GM23338 (cell line): ENCODE data around the gene GLI1. TPM values are rescaled to one million over a fixed set of nuclear protein-coding genes. Genes with fewer than 3 reads are reported as not detected.

Source experiments
- ATAC-seq: fragments of 200-7000 bp; cut with Tn5 transposase; 3 replicates; pipeline ENCODE4 v1.9.1; 2020
- DNase-seq: peaks from one replicate; pipeline ENCODE4 v3.0.0-alpha.2; 2015; ENCODE audit warnings: low spot score
- H2AFZ ChIP-seq: fragments of 200-600 bp; sonication (generic); 2 replicates; pipeline ENCODE4 v1.8.0; 2016; ENCODE audit warnings: antibody characterized with exemption, mild to moderate bottlenecking, moderate library complexity
- H3F3A ChIP-seq: fragments of 200-600 bp; sonication (generic); replicated peaks from 2 replicates; pipeline ENCODE4 v1.8.0; 2017; ENCODE audit warnings: antibody characterized with exemption, mixed run types, low read depth
- H3K27ac ChIP-seq: fragments of 200-600 bp; sonication (generic); 2 replicates; pipeline ENCODE4 v1.6.1; 2016; ENCODE audit warnings: low read depth
- H3K27me3 ChIP-seq: fragments of 200-600 bp; sonication (generic); 2 replicates; pipeline ENCODE4 v1.8.0; 2016; ENCODE audit warnings: mild to moderate bottlenecking, mixed run types, moderate library complexity; ENCODE audit not compliant: insufficient read depth
- H3K36me3 ChIP-seq: fragments of 200-600 bp; sonication (generic); 2 replicates; pipeline ENCODE4 v1.8.0; 2016; ENCODE audit warnings: mild to moderate bottlenecking; ENCODE audit not compliant: insufficient read depth
- H3K4me1 ChIP-seq: fragments of 200-600 bp; sonication (generic); 2 replicates; pipeline ENCODE4 v1.8.0; 2016; ENCODE audit warnings: mild to moderate bottlenecking, moderate library complexity; ENCODE audit not compliant: insufficient read depth
- H3K4me2 ChIP-seq: fragments of 200-600 bp; sonication (generic); 2 replicates; pipeline ENCODE4 v1.7.1; 2017; ENCODE audit warnings: mixed run types
- H3K4me3 ChIP-seq: fragments of 200-600 bp; sonication (generic); 2 replicates; pipeline ENCODE4 v1.6.1; 2016; ENCODE audit warnings: mixed run types
- H3K79me2 ChIP-seq: fragments of 200-600 bp; sonication (generic); replicated peaks from 2 replicates; pipeline ENCODE4 v1.8.0; 2017; ENCODE audit warnings: mild to moderate bottlenecking; ENCODE audit not compliant: insufficient read depth
- H3K9me2 ChIP-seq: fragments of 200-600 bp; sonication (generic); 2 replicates; pipeline ENCODE4 v1.8.0; 2017; ENCODE audit not compliant: insufficient read depth
- H4K20me1 ChIP-seq: fragments of 200-600 bp; sonication (generic); replicated peaks from 2 replicates; pipeline ENCODE4 v1.8.0; 2017; ENCODE audit warnings: mild to moderate bottlenecking; ENCODE audit not compliant: insufficient read depth
- H3K27ac Mint-ChIP-seq: 2 replicates; pipeline ENCODE4 v1.8.0; 2020; ENCODE audit warnings: inconsistent platforms, mild to moderate bottlenecking, moderate library complexity, mixed read lengths
- H3K27me3 Mint-ChIP-seq: 3 replicates; pipeline ENCODE4 v1.8.0; 2022; ENCODE audit warnings: low read depth, mild to moderate bottlenecking, moderate library complexity, mixed read lengths, inconsistent platforms; ENCODE audit not compliant: insufficient read depth, poor library complexity
- H3K36me3 Mint-ChIP-seq: 3 replicates; pipeline ENCODE4 v1.8.0; 2021; ENCODE audit warnings: low read depth, mild to moderate bottlenecking, inconsistent platforms, moderate library complexity, mixed read lengths
- H3K4me1 Mint-ChIP-seq: 3 replicates; pipeline ENCODE4 v1.8.0; 2020; ENCODE audit warnings: mild to moderate bottlenecking, inconsistent platforms, mixed read lengths
- H3K4me3 Mint-ChIP-seq: 3 replicates; pipeline ENCODE4 v1.8.0; 2021; ENCODE audit warnings: moderate library complexity, mild to moderate bottlenecking, inconsistent platforms, mixed read lengths
- H3K9me3 Mint-ChIP-seq: 3 replicates; pipeline ENCODE4 v1.8.0; 2020; ENCODE audit warnings: moderate library complexity, mild to moderate bottlenecking, inconsistent platforms, mixed read lengths
- CREB1 ChIP-seq: fragments of 250-450 bp; sonication (Bioruptor Pico); IDR thresholded peaks from 2 replicates; pipeline ENCODE4 v1.5.0; 2020; ENCODE audit warnings: low read depth, mild to moderate bottlenecking, moderate library complexity
- CTCF ChIP-seq, 2 experiments: fragments of 200-600 bp in 1 of 2; sonication (generic) in 1 of 2; conservative IDR thresholded peaks; 2 replicates each; pipeline versions ENCODE4 v1.5.1 to v1.6.1; 2016 to 2017; ENCODE audit warnings: antibody characterized with exemption in 2 of 2, low read depth in 2 of 2, mild to moderate bottlenecking in 2 of 2, moderate library complexity in 1 of 2
- ETS1 ChIP-seq: IDR thresholded peaks from 2 replicates; pipeline ENCODE4 v1.6.1; 2016; ENCODE audit warnings: antibody characterized with exemption
- EZH2 ChIP-seq: fragments of 200-600 bp; sonication (generic); IDR thresholded peaks from one replicate; pipeline ENCODE4 v1.8.0; 2017; ENCODE audit warnings: antibody characterized with exemption, mild to moderate bottlenecking, low read depth; ENCODE audit not compliant: unreplicated experiment
- EZH2phosphoT487 ChIP-seq: fragments of 200-600 bp; sonication (generic); IDR thresholded peaks from one replicate; pipeline ENCODE4 v1.8.1; 2018; ENCODE audit warnings: antibody characterized with exemption; ENCODE audit not compliant: unreplicated experiment
- JUNB ChIP-seq: IDR thresholded peaks from one replicate; pipeline ENCODE4 v1.6.1; 2016; ENCODE audit warnings: antibody characterized with exemption; ENCODE audit not compliant: unreplicated experiment
- NANOG ChIP-seq: IDR thresholded peaks from 2 replicates; pipeline ENCODE4 v1.6.1; 2016; ENCODE audit warnings: antibody characterized with exemption, borderline replicate concordance
- POLR2AphosphoS5 ChIP-seq: IDR thresholded peaks from 2 replicates; pipeline ENCODE4 v1.6.1; 2016; ENCODE audit warnings: antibody characterized with exemption, low read depth
- REST ChIP-seq: IDR thresholded peaks from one replicate; pipeline ENCODE4 v1.6.1; 2018; ENCODE audit warnings: antibody characterized with exemption; ENCODE audit not compliant: unreplicated experiment
- STAT1 ChIP-seq: IDR thresholded peaks from one replicate; pipeline ENCODE4 v1.6.1; 2016; ENCODE audit warnings: antibody characterized with exemption; ENCODE audit not compliant: unreplicated experiment
- ZNF114 ChIP-seq: fragments of 250-450 bp; sonication (Bioruptor Pico); IDR thresholded peaks from 2 replicates; pipeline ENCODE4 v1.5.0; 2020; ENCODE audit warnings: mild to moderate bottlenecking, moderate library complexity
- ZNF331 ChIP-seq: fragments of 250-450 bp; sonication (Bioruptor Pico); IDR thresholded peaks from 2 replicates; pipeline ENCODE4 v1.5.0; 2020; ENCODE audit warnings: low read depth, mild to moderate bottlenecking, moderate library complexity
- ZNF462 ChIP-seq: fragments of 250-450 bp; sonication (Bioruptor Pico); IDR thresholded peaks from 2 replicates; pipeline ENCODE4 v1.5.0; 2020; ENCODE audit warnings: mild to moderate bottlenecking, moderate library complexity
- polyA plus RNA-seq: library from polyadenylated mRNA; unstranded; fragments of >200 nt; fragmentation: Nextera tagmentation; extraction: Ambion mirVana; gene quantifications from 2 replicates; pipeline ENCODE4 v1.2.1, GENCODE V29; 2016
- total RNA-seq: library from RNA; depleted of rRNA; stranded (reverse); fragments of >200 nt; shearing (Covaris generic); gene quantifications from 2 replicates; pipeline ENCODE4 v1.2.3, GENCODE V29; 2014

Gene GLI1
- total and polyA plus RNA-seq, 2 experiments from 2014 or later = 5.6 to 18.1 TPM

GRCh38 chr12:57472391-57472790 lies 12.8 kb downstream of the GLI1 start:
- H2AFZ ChIP-seq = no peak overlapping the region
- H3F3A ChIP-seq = peaks cover 9% of the 10 kb centered on the region
- no peak overlapping the region for H3K27ac ChIP-seq
- ATAC-seq (no peak), DNase-seq (no peak)
- no peaks in the 10 kb centered on the region for H4K20me1 ChIP-seq
- Mint-ChIP-seq H3K36me3 (peaks cover 8% of the 10 kb centered on the region; the same call in 2 of the 3 replicates), H3K4me1 (peaks cover 25% of the 10 kb centered on the region), H3K9me3 (no peaks in the 10 kb centered on the region; the same call in 2 of the 3 replicates), H3K27me3 (peaks cover 52% of the 10 kb centered on the region), H3K4me3 (no peak overlapping the region), H3K27ac (no peak overlapping the region)
- H3K27me3 ChIP-seq = peaks cover 56% of the 10 kb centered on the region
- peaks cover 23% of the 10 kb centered on the region for H3K4me1 ChIP-seq
- TF ChIP-seq NANOG (no peak), ETS1 (no peak), ZNF331 (CRISPR knock-in tag) (no peak), STAT1 (no peak), JUNB (no peak), EZH2phosphoT487 (no peak), EZH2 (no peak), CTCF (conservative IDR thresholded peaks at IDR 0.05; ENCODE audit: low read depth in 2 of 2) (no peak), ZNF114 (CRISPR knock-in tag) (no peak), POLR2AphosphoS5 (no peak), ZNF462 (CRISPR knock-in tag) (no peak), CREB1 (CRISPR knock-in tag) (no peak), REST (no peak)
- no peaks in the 10 kb centered on the region for H3K79me2 ChIP-seq
- no peak overlapping the region for H3K4me3 ChIP-seq
- no peaks in the 10 kb centered on the region for H3K9me2 ChIP-seq
- H3K36me3 ChIP-seq = no peaks in the 10 kb centered on the region
- no peak overlapping the region for H3K4me2 ChIP-seq
